GM19468 (cell line): Measurements from ENCODE around the gene ADGRD2.

Experiments used
- ATAC-seq: cut with Tn5 transposase; IDR thresholded peaks from one replicate; pipeline ENCODE4 v1.9.1; 2021; ENCODE audit warnings: mild to moderate bottlenecking, moderate library complexity, moderate number of reproducible peaks; ENCODE audit not compliant: unreplicated experiment; ENCODE audit errors: extremely low read depth

The ADGRD2 gene

GRCh38 chr9:124437086-124437485 is 13.2 kb upstream of the ADGRD2 start:
- ATAC-seq: no peak

- no peak for ATAC-seq
These were observed 12.2 kb upstream of the ADGRD2 start for GRCh38 chr9:124438091-124438490.

GRCh38 chr9:124439086-124439485 is 11.2 kb upstream of the ADGRD2 start:
- no peak for ATAC-seq

DNA sequence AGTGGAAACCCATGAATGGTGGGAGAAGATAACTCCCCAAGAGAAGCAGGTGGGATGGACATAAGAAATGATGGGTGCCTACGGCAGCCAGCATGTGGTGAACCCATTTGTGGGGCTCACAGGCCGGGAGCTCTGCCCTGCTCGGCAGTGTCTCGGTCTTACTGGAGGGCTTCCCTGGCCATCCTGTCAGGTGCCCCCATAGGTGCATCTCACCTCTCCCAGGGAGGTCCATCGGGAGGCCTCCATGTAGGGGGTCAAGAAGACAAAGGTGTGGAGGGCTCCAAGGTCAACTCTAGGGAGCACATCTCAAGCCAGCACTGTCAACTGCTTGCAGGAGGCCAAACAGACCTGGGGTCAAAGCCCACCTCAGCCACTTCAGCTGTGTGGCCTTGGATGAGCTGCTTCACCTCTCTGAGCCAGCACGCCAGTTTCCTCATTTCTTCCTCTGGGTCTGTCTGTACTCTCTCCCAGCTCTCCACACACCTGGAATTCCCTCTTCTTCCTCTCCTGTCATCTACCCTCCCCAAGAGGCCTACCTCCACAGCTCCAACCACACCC is 10.5 kb upstream of the ADGRD2 start:
- no peak for ATAC-seq

DNA sequence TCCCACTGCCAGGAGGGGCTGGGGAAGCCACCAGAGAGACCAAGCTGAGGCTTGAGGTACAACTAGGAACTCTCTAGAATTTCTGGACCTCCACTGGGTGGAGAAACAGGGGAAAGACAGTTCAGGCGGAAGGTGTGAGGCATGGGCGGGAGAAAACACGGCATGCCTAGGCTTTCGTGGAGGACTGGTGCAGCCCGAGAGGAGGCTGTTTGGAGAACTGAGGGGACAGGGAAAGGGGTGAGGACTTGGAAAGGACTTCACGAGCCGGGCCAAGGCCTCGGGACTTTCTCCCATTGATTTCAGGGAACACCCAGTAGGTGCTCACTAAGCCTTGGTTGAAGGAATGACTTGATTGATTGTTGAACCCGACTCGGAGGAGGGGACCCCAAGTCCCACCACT is 9.5 kb upstream of the ADGRD2 start:
- no peak for ATAC-seq

GRCh38 chr9:124441291-124441690 is 9.0 kb upstream of the ADGRD2 start:
- no peak for ATAC-seq

- no peak for ATAC-seq
These were observed 7.9 kb upstream of the ADGRD2 start for GRCh38 chr9:124442379-124442778.

GRCh38 chr9:124442826-124443225 is 7.4 kb upstream of the ADGRD2 start:
- ATAC-seq: no peak

GRCh38 chr9:124443625-124444024 is 6.6 kb upstream of the ADGRD2 start:
- ATAC-seq: no peak

- no peak for ATAC-seq
These were observed 6.1 kb upstream of the ADGRD2 start for GRCh38 chr9:124444166-124444565.

- ATAC-seq: no peak
These were observed 3.0 kb upstream of the ADGRD2 start for GRCh38 chr9:124447297-124447661.

GRCh38 chr9:124448019-124448418 is 2.2 kb upstream of the ADGRD2 start:
- no peak for ATAC-seq

- ATAC-seq: no peak
These were observed 685 bp upstream of the ADGRD2 start for GRCh38 chr9:124449381-124450151.

GRCh38 chr9:124450931-124451661 is 845 bp downstream of the ADGRD2 start:
- ATAC-seq: no peak

DNA sequence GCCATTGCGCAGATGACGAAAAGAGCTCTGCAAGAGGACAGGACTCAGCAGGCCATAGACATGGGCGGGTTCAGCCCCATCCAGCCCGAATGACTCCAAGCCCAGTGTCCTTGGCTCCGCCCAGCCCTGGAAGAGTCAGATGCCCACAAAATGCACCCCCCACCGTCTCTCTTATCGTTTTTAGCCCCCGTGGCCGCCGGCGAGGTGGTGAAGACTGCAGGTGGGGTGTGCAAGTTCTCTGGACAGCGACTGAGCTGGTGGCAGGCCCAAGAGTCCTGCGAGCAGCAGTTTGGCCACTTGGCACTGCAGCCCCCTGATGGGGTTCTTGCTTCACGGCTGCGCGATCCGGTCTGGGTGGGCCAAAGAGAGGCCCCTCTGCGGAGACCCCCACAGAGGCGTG is 2.1 kb downstream of the ADGRD2 start:
- ATAC-seq: no peak

GRCh38 chr9:124452841-124453585 is 2.8 kb downstream of the ADGRD2 start:
- ATAC-seq: no peak

- no peak for ATAC-seq
These were observed 3.4 kb downstream of the ADGRD2 start for GRCh38 chr9:124453586-124454191.

DNA sequence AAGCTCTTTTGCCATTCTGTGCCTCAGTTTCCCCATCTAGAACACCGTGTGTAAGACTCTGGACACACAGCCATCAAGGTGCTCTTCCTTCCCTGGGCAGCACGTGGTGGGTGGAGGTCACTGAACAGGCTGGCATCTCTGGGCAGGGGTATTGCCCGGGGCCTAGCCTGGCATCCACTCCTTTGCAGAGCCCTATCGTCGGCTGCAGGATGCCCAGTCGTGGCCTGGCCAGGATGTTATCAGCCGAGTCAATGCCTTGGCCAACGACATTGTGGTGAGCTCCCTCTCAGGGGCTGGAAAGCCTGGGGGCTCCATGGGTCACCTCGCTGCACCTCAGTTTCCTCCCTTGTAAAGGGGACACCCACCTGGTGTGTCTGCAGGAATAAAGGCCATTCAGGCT is 4.0 kb downstream of the ADGRD2 start:
- ATAC-seq: no peak

DNA sequence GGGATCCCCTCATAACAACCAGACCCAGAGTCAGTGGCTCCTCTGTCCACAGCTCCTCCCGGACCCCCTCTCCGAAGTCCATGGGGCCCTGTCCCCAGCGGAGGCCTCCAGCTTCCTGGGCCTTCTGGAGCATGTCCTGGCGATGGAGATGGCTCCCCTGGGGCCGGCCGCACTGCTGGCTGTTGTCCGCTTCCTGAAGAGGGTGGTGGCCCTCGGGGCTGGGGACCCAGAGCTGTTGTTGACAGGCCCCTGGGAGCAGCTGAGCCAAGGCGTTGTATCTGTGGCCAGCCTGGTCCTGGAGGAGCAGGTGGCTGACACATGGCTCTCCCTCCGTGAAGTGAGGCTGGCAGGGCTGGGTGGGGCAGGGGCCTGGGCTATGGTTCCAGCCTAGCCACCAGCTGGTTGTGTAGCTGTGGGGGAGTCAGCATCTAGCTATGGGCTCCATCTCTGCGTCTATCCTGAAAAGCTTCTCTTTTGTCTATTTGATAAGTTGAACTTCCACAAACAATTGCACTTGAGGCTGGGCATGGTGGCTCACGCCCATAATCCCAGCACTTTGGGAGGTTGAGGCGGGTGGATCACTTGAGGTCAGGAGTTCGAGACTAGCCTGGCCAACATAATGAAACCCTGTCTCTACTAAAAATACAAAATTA is 4.7 kb downstream of the ADGRD2 start:
- no peak for ATAC-seq

- no peak for ATAC-seq
These were observed 5.6 kb downstream of the ADGRD2 start for GRCh38 chr9:124455820-124456219.
